GM21723 (cell line): ENCODE results near the gene CREBRF.
"Not testable (repeated sequence)": the region's sequence is repeated elsewhere in the genome, so short reads cannot be mapped to it uniquely, and the experiment has no call there.

Experiments
- ATAC-seq: cut with Tn5 transposase; IDR thresholded peaks from one replicate; pipeline ENCODE4 v1.9.1; 2021; ENCODE audit warnings: mild to moderate bottlenecking, moderate library complexity; ENCODE audit not compliant: unreplicated experiment

The CREBRF gene

DNA sequence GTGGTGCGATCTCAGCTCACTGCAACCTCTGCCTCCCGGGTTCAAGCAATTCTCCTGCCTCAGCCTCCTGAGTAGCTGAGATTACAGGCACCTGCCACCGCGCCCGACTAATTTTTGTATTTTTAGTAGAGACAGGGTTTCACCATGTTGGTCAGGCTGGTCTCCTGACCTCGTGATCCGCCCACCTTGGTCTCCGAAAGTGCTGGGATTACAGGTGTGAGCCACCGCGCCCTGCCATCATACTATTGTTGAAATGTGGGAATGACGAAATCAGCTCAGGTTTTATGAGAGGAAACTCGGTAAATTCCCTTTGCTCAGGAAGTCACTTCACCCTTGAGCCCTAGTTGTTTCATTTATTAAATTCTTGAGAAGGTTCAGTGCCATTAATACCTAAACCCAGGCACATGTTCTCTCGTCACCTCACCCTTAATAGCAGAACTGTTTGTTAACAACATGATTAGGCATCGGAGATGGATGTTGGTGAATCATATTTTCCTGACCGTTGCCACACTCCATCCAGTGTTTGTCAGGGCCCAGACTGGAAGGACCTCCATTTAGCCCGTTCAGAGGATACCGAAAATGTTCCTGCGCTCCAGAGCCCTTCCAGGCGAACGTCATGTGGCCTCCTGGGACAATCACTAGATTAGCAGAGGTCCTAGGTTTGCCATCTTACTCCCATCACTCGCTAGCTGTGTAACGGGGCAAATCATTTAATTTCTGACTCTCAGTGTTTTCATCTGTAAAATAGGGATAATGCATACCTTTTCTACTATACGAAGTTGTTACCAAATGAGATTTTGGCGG lies 20.0 kb upstream of the CREBRF start:
- ATAC-seq, result peak; percentile 57

DNA sequence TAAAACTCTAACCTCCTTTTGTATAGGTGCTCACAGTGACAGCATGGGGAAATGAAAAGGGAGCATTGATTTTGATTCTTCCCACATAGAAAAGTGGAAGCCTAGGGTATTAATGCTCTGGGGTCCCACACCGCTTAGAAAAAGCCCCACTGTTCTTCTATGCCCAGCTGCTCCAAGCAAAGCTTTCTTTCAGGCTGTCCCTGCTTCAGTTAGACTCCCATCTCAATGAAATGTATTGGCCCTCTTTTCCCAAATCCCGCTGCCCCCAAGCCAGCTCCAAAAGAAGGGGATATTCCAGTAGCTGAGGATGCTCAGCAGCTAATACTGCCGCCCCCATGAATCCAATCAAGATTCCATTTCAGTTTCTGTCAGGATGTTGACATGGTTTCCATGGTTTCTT lies 17.0 kb upstream of the CREBRF start:
- ATAC-seq, result no peak

DNA sequence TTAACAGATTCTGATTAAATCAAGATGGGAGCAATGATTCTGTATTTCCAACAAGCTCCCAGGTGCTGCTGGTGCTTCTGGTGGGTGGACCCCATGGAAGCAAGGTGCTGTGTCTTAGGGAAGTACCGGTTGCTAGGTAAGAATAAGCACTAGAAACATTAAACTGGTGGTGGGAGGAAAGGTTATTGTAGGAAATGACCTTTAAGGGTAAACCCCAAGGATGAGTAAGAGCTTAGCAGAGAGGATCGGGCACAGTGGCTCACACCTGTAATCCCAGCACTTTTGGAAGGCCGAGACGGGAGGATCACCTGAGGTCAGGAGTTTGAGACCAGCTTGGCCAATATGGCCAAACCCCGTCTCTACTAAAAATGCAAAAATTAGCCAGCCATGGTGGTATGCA lies 16.2 kb upstream of the CREBRF start:
- ATAC-seq, result no peak

DNA sequence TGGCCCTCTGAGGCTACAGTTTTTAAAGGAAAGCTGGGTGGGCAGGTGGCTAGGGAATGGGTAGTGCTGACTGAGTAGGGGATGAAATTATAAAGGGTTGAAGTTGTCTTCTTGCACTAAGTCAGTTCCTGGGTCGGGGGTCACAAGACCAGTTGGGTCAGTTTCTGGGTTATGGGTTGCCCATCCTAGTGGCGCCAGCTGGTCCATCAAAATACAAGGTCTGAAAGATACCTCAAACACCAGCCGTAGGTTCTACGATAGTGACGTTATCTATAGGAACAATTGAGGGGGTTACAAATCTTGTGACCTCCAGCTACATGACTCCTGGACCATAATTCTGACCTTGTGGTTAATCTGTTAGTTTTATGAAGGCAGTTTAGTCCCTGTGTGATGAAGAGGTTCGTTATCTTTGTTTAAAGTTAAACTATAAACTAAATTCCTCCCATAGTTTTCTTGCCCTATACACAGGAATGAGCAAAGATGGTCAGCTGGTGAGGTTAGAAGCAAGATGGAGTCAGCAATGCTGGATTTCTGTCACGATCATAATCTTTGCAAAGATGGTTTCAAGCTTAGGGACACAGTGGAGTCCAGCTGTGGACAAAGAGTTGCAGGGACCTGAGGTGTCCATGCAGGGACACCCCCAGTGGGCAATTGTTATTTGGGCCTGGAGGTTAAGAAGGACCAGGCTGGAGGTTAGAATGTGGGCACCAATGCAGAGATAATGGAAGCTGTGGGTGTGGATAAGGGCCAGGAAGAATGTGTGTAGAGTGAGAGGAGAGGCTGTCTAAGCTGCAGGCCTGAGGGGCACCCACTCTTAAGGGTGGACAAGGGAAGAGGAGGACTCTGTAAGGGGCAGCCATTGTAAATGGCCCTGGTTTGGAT lies 14.0 kb upstream of the CREBRF start:
- ATAC-seq, result no peak

DNA sequence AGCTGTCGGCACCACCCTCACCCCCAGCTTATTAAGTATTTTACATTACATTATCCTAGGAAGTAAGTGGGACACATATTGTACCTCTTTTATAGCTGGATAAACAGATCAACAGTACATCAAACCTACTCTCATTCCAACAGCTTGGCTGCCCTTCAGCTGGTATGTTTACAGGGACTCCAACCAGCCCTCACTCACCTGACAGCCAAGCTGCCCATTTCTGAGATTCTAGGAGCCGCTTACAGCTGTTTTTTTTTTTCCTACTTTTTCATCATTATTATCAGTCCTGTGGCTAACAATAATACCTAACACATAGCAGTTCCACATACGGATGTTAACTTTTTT lies 13.4 kb upstream of the CREBRF start:
- ATAC-seq, result no peak

DNA sequence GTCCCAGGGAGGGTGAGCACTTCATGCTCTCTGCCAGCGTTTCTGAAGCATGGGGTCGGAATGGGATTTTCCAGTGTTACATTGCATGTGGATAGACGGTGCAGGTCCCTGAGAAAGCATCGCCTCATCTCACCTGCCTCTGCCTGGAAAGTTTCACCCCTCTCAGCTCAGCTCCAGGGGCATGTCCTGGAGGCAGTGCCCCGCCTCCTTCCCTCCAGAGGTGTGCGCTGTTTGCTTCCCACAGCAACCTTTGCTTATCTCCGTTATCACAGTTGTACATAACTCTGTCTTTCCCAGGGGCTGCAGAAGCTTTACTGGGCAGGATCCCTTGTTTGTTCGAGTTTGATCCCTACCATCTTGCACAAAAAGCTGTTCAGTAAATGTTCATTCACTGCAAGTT lies 10.7 kb upstream of the CREBRF start:
- no peak for ATAC-seq

DNA sequence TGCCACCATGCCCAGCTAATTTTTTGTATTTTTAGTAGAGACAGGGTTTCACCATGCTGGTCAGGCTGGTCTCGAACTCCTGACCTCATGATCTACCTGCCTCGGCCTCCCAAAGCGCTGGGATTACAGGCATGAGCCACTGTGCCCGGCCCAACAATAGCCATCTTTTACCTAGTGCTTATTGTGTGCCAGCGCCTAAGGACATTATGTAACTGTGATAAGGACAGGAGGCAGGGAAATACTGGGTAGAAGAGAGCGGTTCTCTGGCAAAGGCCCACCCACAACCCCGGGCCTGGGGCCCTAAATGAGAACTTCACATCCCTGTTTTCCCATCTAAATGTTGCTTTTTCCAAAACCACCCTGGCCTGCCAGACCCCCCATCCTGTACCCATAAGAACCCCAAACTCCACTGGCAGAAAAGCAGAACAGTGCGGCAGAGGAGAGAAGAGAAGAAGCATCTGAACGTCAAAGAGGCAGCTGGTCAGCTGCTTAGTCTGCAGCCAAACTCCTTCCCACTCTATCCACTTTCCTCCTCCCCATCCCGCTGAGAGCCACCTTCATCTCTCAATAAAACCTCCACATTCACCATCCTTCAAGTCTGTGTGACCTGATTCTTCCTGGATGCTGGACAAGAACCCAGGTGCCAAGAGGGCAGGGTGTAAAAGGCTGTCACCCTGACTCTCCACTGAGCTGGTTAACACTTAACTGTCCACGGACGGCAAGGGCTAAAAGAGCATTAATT lies 8.9 kb upstream of the CREBRF start:
- ATAC-seq, result not testable (repeated sequence)

DNA sequence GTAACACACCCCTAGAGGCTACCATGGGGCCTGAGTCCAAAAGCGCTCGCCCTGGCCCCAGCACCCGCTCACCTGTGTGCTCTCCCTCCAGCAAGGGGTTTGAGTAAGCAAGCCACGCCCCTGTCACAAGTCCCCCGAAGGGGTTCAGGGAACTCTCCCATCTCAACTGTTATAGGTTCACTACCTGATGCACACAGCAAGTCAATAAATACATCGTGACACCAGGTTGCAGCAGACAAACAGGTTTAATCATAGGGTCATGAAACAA lies 8.4 kb upstream of the CREBRF start:
- ATAC-seq, result no peak

DNA sequence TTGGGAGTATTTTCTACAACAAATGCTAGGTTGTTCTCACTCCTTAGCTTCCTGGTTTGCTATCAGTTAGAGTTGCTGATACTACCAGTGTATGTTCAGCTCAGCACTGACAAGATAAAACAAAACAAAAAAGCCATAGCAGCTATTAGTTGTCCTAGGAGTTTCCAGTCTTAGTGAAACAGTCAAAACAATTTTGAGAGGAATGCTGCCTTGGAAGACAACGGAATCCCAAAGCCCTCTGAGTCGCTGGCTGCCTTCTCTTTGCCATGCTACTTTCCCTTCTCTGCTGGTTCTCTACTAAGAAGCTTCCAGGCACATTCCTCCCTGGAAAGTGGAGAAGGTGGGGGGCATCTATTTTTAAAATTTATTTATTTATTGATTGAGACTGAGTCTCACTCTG lies 5.4 kb upstream of the CREBRF start:
- no peak for ATAC-seq

DNA sequence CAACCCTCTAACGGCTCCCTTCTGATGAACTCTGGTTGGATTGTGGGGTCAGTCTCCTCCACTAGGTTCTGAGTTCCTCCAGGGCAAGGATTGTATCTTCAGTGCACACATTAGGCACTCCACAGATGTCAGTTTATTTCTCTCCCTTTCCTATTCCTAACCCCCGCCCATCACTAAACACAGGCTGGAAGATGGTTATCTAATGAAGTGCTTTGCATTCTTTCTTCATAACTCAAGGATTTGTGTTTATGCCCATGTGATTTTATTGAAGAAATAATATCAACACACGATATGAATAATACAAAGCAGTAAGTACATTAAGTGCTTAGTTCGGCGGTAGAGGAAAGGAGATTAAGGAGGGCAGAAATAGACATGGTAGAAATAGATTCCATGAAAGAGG lies 4.4 kb upstream of the CREBRF start:
- no peak for ATAC-seq

DNA sequence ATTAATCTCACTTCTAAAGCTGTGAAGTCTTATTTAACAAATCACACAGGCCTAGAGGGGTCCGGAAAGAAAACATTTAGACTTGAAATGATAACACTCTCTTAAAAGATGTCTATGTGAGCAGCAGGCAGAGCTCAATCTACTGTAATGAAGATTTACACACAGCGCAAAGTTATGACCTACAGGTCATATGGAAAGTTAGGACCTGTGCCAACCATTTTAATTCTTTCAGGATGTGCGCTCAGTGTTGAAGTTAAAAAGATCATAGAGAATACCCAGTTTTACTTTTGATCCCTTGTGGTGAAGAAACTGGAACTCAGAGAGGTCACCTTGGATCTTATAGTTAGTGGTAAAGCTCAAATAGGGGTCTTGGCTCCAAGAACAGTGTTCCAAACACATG lies 3.1 kb upstream of the CREBRF start:
- no peak for ATAC-seq

DNA sequence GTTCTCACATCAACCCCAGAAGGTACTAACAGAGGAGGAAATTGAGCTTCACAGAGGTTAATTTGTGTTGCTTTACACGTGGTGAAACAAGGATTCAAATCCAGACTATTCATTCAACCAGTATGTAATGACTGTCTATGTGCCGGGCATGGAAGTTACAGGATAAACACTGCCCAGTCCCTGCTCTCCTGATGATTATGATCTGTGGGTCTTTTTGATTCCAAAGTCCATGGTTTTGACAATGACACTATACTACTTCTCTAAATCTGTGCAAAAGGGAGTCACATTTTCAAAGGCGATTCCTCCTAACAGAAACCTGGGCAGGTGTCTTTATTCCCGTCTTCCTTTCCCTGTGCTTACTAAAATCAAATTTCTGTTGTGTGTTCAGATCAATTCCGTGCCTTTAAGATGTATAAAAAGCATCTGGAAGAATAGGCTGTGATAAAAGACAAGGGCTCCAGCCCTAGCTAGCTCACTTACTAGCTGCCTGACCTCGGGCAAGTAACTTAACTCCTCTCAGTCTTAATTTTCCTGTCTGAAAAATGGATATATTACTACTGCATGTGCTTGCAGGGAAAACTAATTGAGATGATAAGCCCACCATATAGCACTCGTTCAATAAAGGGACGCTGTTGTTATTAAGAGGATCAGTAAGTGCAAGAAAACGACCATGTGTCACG lies 970 bp upstream of the CREBRF start:
- ATAC-seq, result no peak

DNA sequence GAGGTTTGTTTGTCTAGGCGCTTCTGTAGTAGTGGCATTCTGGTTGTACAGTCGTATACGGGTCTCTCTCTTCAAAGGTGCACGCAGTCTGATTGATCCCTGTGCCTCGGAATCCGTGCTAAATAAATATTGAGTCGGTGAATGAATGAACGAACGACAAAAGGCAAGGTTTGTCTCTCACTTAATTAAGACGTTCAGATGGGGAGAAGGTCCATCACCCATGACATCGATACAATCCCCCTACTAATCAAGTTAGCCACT lies 500 bp upstream of the CREBRF start:
- ATAC-seq, result peak; percentile 4

DNA sequence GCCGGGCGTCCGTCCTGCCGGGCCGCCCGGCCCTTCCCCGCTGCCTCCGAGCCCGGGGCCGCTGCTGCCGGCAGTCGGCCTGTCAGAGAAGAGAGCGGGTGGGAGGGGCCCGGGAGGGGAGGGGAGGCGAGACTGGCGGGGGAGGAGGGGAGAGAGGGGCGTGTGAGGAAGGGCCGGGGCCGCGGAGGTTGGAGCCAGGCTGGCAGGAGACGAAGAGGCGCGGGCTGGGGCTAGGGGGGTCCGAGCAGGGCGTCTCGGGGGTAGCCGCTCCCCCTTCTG lies 570 bp downstream of the CREBRF start:
- ATAC-seq, result peak; percentile 42

DNA sequence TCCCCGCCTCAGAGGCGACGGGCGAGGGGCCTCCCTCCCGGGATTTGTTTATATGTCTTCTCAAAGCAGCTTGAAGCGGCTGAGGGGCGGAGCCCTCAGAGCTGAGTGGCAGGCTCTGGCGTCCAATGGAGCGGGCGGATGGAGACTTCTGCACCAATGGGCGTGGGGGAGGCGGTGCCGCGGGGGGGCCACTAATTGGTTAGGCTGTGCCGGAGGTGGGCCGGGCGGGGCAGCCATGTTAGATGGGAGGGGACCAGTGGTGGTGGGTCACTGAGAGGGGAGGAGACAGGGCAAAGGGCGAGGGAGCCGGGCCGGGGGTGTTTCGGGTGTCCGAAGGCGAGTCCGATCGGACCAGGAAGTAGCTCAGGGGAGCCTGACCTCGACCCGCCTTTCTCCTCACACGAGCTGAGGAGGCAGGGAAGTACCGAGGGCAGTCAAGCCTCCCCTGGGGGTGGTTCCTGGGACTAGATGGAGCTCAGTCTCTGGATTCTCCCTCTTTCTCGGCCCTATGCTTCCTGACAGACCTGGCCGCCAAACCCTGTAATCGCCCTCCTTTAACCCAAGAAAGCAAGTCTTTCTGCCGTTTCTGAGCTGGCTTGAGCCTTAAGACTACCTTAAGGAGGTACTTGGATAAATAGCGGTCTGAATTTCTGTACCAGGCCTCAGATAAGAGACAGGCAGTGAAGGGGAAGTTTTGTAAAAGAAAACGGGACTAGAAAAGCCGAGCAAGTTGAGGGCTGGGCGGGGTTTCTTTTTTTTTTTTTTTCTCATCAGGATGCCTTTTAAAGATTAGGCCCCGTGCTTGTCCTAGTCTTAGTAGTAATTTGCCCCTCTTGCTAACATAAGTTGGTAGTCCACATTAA lies 1.1 kb downstream of the CREBRF start:
- peak; percentile 86 for ATAC-seq

DNA sequence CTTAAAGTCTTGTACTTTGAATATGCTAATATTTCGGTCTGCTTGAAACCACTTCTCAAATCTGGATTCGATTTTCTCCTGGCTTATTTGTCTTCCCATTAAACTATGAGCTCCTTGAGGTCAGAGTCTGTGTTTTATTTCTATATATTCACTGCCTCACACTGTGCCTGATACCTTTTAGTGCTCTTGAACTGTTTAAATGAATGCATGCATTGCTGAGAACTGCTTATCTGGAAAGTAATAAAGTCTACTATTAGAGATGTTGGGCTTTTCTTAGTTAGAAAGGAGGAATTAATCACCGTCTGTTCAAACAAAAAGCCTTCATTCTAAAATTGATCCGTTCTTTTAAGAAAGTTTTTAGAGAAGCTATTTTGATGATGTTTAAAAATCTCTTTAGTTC lies 6.0 kb downstream of the CREBRF start:
- ATAC-seq, result no peak

DNA sequence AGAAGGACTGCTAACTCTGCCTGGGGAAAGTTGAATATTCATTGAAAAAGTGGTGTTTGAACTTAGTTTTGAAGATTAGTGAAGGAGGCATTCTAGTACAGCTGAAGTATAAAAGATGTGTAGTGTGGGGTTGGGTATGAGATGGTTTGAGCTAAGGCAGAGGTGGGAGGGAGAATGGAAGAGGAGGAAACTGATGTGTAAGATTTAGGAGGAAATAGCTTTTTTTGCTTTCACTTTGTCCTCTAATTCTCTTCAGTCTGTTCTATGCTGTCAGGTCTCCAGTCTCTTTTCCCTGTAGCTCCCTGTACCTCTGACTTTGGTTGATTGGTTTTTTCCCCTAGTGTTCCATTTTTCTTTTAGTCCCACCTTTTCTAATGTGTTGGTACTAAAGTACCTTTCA lies 9.0 kb downstream of the CREBRF start:
- ATAC-seq, result peak; percentile 73

DNA sequence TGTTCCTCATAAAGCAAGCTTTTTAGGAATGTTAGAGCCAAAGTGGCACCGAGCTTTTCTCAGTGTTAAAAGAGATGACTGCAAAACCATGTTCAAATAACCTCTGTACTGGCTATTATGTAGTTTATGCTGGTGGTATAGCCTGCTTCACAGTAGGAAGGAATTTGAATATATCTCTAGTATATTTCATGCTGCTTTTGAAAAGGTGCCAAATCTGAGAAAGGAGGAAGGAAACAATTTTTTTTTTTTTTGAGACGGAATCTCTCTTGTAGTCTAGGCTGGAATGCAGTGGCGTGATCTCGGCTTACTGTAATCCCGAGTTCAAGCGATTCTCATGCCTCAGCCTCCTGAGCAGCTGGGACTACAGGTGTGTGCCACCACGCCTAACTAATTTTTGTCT lies 13.5 kb downstream of the CREBRF start:
- ATAC-seq, result no peak

DNA sequence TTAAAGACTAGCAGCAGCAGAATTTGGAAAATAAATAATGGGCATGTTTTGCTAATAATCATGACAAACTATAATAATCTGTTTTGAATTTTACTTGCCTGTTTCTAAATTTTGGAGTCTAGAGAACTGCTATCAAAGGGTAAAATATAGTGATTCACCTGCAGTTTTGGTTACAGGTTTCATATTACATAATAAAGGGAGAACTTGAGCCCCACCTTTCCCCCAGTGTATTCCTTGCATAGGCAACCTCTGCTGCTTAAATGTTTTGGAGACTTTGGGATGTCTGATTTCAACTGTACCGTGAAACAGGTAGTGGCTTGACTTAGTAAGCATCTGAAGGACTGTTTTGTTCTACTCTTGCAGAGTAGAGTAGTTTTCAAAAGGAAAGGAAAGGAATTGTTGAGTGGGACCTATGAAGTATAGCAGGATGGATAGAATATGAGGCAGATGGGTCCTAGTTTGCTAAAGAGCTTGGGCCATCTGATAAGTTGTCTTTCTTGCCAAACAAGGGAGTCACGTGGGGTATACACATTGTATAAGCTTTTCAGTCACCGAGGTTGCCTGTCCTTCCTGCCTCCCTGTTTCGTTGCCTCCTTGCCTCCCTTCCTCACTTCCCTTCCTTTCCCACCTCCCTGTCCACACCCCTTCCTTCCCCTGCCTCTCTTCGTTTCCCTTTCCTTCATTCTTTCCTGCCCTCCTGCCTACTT lies 19.1 kb downstream of the CREBRF start:
- no peak for ATAC-seq

DNA sequence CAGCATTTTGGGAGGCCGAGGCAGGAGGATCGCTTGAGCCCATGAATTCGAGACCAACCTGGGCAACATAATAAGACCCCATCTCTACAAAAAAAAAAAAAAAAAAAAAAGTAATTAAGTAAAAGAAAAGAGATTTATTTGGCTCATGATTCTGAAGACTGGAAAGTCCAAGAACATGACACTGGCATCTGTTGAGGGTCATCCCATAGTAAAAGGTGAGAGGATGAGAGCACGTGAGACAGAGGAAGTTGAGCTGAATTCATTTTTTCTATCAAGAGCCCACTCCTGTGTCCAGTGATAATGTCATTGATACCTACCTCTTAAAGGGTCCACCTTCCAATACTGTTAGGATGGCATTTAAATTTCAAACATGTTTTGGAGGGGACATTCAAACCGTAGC lies 19.8 kb downstream of the CREBRF start:
- ATAC-seq, result no peak
